Dendritic cell treated with granulocyte-macrophage colony-stimulating factor and Interleukin-4, amounts not matched to agents 40 ng/mL and 50 ng/mL, for 4 days (primary cell): ENCODE data around the gene PRSS2.

Source experiments
- H3K27ac Mint-ChIP-seq: one replicate; pipeline ENCODE4 v1.8.0; 2022; ENCODE audit warnings: mild to moderate bottlenecking, mixed read lengths
- H3K27me3 Mint-ChIP-seq: one replicate; pipeline ENCODE4 v1.8.0; 2022; ENCODE audit warnings: mild to moderate bottlenecking, mixed read lengths
- H3K36me3 Mint-ChIP-seq: one replicate; pipeline ENCODE4 v1.8.0; 2022; ENCODE audit warnings: low read depth, mixed read lengths
- H3K4me1 Mint-ChIP-seq: one replicate; pipeline ENCODE4 v1.8.0; 2022; ENCODE audit warnings: low read depth, mixed read lengths
- H3K4me3 Mint-ChIP-seq: one replicate; pipeline ENCODE4 v1.8.0; 2022; ENCODE audit warnings: mild to moderate bottlenecking, moderate library complexity, mixed read lengths
- H3K9me3 Mint-ChIP-seq: one replicate; pipeline ENCODE4 v1.8.0; 2022; ENCODE audit warnings: mixed read lengths
- intact Hi-C: fragments of 100-400 bp; cut with micrococcal nuclease; formaldehyde crosslinking; loops from one replicate; pipeline ENCODE4 v1.15.0; 2022

PRSS2 gene

DNA sequence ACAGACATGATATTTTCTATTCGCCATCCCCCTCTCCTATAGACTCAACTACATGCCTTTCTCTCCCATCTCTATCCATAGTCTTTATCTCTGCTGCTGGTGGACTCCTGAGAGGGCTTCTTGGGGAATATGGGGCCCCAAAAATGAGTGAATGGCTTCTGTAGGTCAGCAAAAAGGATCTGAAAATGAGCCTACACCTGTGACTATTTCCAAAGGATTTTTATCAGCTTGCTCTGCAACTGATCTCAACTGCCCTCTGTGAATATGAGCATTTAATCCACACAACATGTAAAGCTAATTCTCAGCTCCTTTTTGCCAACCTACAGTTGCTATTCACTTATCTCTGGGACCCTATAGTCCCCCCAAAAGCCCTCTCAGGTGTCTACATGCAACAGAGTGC is 36.2 kb downstream of the PRSS2 start:
- H3K4me3 Mint-ChIP-seq: no peak overlapping the region

DNA sequence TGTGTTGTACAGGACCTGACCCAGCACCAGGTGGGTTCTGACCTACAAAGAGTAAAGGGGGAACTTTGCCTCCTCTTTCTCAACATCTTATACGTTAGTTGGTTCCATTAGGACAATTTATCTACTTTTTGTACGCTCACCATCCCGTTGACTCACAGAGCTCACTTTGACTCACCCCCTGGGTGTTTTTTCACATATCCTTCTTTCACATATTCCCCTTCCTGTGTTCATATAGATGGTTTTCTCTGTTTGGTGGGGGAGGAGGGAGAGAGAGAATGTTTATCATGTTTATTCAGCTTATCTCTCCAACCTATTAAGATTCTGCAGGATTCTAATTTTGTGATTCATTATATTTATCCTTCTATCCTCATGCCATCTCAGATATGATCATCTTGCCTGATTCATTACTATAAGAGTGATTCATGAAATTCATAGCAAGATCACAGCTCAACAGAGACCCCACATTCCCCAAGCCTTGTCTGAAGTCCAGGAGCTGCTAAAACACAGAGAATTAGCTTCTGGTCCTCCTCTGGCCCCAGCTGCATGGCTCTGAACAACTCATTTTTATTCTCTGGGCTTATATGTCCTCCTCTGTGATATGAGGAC is 37.2 kb downstream of the PRSS2 start:
- Mint-ChIP-seq H3K4me1 (no peaks in the 10 kb centered on the region), H3K27me3 (peaks cover 32% of the 10 kb centered on the region), H3K27ac (no peak overlapping the region), H3K9me3 (no peaks in the 10 kb centered on the region), H3K4me3 (no peak overlapping the region), H3K36me3 (no peaks in the 10 kb centered on the region)
- intact Hi-C loops: no loop called here

More for the DNA sequence above, 36.2 kb downstream of the PRSS2 start:
- Mint-ChIP-seq H3K27me3 (peaks cover 29% of the 10 kb centered on the region), H3K9me3 (no peaks in the 10 kb centered on the region), H3K36me3 (no peaks in the 10 kb centered on the region), H3K27ac (no peak overlapping the region), H3K4me1 (no peaks in the 10 kb centered on the region)
- intact Hi-C loops: no loop called here

DNA sequence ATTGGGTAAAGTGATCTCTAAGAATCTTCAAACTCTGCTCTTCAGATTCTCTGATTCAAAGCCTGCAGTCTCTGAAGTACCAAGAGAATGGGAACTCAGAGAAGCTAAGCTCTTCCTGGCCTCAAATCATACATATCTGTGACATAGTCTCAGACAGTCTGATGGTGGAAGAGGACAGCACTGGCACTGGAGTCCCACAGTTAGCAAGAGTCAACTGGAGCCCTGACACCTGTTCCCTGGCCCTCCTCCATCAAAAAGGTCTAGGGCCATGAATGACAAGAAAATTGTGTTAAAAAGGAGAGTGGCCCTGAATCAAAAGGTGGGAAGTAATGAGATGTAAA is 37.7 kb downstream of the PRSS2 start:
- Mint-ChIP-seq H3K27me3 (peaks cover 31% of the 10 kb centered on the region), H3K36me3 (no peaks in the 10 kb centered on the region), H3K9me3 (no peaks in the 10 kb centered on the region), H3K27ac (no peak overlapping the region), H3K4me3 (no peak overlapping the region), H3K4me1 (no peaks in the 10 kb centered on the region)
- intact Hi-C loops: no loop called here

DNA sequence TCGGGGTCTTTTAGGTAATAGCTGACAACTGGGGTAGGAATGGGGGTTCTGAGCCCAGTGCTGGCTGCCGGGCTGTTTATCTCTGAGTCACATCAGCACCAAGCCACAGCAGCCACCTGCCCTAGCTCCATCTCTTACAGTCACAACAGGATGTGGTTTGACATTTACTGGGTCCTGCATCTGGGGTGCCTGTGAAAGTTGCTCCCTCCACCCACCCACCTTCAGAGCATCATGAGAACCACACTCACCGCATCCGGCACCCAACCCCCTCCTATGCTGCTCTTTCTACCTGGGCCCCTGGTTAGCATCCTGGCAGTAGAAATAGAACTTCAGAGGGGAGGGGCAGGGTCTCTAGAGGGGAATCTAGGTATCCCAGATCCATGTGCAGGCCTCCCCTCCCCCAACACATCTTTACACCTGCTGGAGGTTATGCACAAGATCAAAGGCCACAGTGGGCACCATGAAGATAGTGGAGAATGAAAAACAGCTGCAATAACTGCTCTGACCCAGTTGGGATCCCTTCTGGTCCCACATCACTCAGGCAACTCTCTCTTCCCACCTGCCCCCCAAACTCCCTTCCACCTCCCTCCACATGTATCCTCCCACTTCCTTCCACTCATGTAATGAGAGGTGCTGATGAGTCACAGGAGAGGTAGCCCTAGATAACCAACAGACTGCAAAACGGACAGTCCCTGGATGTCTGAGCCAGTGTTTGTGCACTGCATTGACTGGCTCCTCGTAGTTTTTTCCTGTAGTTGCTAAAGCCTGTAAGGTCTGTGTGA is 38.2 kb downstream of the PRSS2 start:
- H3K27me3 Mint-ChIP-seq: peaks cover 31% of the 10 kb centered on the region
- no peak overlapping the region for H3K4me3 Mint-ChIP-seq
- intact Hi-C loops: no loop called here
- no peaks in the 10 kb centered on the region for H3K9me3 Mint-ChIP-seq
- no peaks in the 10 kb centered on the region for H3K4me1 Mint-ChIP-seq
- H3K36me3 Mint-ChIP-seq: no peaks in the 10 kb centered on the region
- no peak overlapping the region for H3K27ac Mint-ChIP-seq

DNA sequence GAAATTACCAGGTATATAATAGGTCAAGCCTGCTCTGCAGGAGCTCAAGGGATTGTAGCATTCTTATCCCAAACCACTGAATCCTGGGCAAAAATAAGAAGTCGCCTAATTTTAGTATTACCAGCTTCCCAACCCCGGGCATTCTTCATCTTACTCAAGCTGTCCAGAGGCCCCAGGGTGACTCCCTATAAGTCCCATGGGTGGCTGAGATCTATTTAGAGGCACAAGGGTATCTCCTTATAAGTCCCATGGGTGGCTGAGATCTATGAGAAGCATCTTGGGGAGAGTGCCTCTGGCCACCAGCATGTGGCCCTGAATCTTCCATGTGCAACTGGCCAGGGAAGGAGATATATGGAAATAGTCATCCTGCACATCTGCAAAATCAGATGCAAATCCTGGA is 38.9 kb downstream of the PRSS2 start:
- Mint-ChIP-seq H3K36me3 (no peaks in the 10 kb centered on the region), H3K4me1 (no peaks in the 10 kb centered on the region), H3K27ac (no peak overlapping the region), H3K9me3 (no peaks in the 10 kb centered on the region), H3K4me3 (no peak overlapping the region), H3K27me3 (peaks cover 29% of the 10 kb centered on the region)
- intact Hi-C loops: loop anchor here (5.0 to 10.0 kb wide), 2 partner anchors 157 to 275 kb away; no protein-coding TSS in a partner anchor

DNA sequence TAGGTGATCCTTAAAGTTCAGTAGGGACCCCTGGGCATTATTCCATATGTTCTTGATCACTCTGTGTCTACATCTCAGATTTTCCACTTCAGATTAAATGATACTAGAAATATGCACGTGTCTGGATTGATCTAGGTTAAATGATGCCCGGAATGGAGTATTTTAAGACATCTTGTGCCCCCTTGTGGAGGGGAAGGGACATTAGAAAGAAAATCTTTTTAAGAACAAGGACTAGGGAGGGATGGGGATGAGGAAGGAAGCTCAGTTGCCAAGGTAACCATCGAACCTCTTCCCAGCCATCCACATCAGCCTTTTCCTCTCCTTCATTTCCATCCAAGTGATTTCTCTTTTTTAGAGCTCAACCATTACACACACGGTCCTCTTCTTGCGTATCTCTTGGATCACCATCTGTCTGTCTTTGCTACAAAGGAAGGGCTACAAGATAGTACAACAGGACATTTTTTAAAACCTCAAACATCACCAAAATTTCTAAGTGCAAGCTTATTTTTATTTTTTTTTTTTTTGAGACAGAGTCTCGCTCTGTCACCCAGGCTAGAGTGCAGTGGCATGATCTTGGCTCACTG is 40.5 kb downstream of the PRSS2 start:
- Mint-ChIP-seq H3K4me3 (no peak overlapping the region), H3K4me1 (no peaks in the 10 kb centered on the region), H3K27ac (no peak overlapping the region), H3K36me3 (no peaks in the 10 kb centered on the region), H3K9me3 (no peaks in the 10 kb centered on the region), H3K27me3 (peaks cover 31% of the 10 kb centered on the region)
- intact Hi-C loops: loop anchor here (1.0 to 10.0 kb wide), 3 partner anchors 159 to 276 kb away; no protein-coding TSS in a partner anchor

DNA sequence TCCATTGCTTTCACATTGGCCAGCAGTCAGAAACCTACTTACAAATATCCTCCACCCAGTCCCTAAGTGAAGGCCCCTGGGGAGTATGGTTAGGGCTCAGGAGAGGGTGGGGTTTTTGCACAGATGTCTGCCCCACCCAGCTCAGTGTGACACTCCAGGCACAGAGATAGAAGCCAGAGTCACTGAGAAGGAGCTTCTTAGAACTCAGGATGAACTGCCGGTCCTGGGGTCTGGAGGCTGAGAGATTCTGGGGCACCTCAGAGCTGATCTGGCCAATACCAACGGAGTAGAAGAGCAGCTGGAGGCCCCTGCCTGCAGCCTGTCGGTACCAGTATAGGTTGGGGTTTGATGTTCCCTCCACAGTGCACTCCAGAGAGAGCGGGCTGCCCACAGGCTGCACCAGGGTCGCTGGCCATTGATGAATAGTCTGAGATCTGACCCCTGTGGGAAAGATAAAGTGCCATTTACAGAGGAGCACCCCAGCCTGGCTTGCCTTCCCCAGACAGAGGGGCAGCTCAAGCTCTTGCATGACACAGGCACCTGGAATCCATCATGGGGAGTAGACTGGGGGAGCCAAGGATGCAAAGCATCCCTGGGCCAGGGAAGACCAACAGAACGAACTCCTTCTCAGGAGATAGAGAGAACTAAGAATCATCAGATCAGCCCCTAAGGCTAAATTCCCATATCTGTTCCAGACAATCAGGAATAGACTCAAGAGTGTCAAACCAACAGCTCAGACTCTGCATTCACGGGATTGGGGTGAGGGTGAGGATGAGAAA is 41.9 kb downstream of the PRSS2 start:
- intact Hi-C loops: loop anchor here (5.0 to 10.0 kb wide), 2 partner anchors 160 to 278 kb away; no protein-coding TSS in a partner anchor
- no peaks in the 10 kb centered on the region for H3K36me3 Mint-ChIP-seq
- no peak overlapping the region for H3K4me3 Mint-ChIP-seq
- no peak overlapping the region for H3K27ac Mint-ChIP-seq
- H3K4me1 Mint-ChIP-seq: no peaks in the 10 kb centered on the region
- H3K9me3 Mint-ChIP-seq: no peaks in the 10 kb centered on the region
- peaks cover 28% of the 10 kb centered on the region for H3K27me3 Mint-ChIP-seq

DNA sequence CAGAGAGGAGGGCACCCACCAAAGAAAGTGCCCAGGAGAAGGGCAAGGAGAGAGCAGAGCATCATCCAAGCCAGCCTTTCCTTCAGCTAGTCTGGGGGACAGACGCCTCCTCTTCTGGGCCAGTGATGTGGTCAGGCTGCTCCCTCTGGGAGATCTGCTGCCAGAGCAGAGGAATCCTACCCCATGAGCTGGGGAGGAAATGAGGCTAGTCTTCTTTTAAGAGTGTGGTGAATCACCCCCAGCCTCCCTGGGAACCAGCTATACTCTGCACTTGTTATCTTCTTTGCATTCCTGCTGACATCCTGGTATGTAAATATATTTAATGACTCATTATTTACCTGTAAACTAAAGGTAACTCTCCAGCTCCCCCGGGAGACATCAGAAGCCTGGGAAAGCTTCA is 42.5 kb downstream of the PRSS2 start:
- H3K9me3 Mint-ChIP-seq: no peaks in the 10 kb centered on the region
- intact Hi-C loops: loop anchor here (5.0 to 10.0 kb wide), 2 partner anchors 161 to 278 kb away; no protein-coding TSS in a partner anchor
- no peak overlapping the region for H3K4me3 Mint-ChIP-seq
- H3K4me1 Mint-ChIP-seq: no peaks in the 10 kb centered on the region
- no peak overlapping the region for H3K27ac Mint-ChIP-seq
- no peaks in the 10 kb centered on the region for H3K36me3 Mint-ChIP-seq
- peaks cover 23% of the 10 kb centered on the region for H3K27me3 Mint-ChIP-seq

DNA sequence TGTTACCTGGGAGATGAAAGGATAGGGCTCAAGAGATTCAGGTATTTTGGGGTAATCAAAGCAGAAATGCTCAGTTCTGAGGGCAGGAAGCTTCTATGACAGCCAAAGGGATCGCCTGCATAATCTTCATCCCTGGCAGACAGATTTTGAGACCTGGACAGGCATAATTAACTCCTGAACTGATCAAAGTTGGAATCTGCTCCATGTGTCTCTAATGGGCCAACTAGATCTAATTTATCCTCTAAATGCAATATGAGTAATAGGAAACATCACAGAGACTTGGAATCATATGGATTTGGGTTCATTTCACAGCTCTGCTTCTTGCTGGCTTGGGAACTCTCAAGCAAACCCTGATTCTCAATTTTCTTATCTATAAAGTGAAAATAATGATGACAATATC is 42.9 kb downstream of the PRSS2 start:
- H3K4me3 Mint-ChIP-seq: no peak overlapping the region
- H3K9me3 Mint-ChIP-seq: no peaks in the 10 kb centered on the region
- intact Hi-C loops: loop anchor here (5.0 to 10.0 kb wide), 2 partner anchors 161 to 279 kb away; no protein-coding TSS in a partner anchor
- H3K36me3 Mint-ChIP-seq: no peaks in the 10 kb centered on the region
- no peaks in the 10 kb centered on the region for H3K4me1 Mint-ChIP-seq
- H3K27me3 Mint-ChIP-seq: peaks cover 19% of the 10 kb centered on the region
- H3K27ac Mint-ChIP-seq: no peak overlapping the region

DNA sequence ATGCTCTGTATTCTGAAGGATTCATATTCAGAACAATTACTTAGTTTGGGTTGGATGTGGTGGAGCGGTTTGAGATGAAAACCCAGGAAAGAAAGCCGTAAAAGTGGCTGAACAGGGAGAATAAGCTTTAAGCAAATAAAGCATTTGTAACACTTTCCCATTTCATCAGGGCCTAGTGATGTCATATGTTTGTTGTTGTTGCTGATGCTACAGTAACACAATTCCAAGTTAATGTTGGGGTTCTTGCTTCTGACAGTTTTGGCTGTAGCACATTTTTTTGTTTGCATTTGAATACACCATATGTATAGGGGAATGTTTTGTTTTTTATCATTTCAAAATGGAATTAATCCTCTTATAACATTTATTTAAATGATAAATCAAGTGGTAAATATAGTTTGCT is 43.7 kb downstream of the PRSS2 start:
- Mint-ChIP-seq H3K27ac (no peak overlapping the region), H3K4me3 (no peak overlapping the region), H3K36me3 (no peaks in the 10 kb centered on the region), H3K9me3 (no peaks in the 10 kb centered on the region), H3K27me3 (peaks cover 12% of the 10 kb centered on the region), H3K4me1 (no peaks in the 10 kb centered on the region)
- intact Hi-C loops: loop anchor here (5.0 to 10.0 kb wide), 2 partner anchors 162 to 280 kb away; no protein-coding TSS in a partner anchor

DNA sequence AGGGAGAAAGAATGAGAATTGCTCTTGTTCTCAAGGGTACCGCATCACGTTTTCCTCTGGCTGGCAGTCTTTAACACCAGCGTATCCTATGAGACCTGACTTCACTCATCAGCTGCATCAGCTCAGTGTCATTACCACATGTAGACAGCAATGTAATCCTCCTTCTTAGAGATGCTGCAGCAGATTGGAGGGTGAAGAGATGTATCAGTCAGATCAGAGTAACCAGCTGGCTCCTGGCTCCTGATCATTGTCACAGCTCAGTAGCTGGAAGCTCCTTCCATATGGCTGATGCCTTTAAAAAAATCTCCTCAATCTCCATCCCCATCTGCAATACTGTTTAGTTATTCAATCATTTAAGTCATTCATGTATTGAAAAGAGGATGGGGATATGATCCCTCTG is 44.4 kb downstream of the PRSS2 start:
- peaks cover 10% of the 10 kb centered on the region for H3K27me3 Mint-ChIP-seq
- no peaks in the 10 kb centered on the region for H3K9me3 Mint-ChIP-seq
- intact Hi-C loops: loop anchor here (10.0 kb wide), 1 partner anchor 280 kb away; no protein-coding TSS in a partner anchor
- no peak overlapping the region for H3K4me3 Mint-ChIP-seq
- H3K4me1 Mint-ChIP-seq: no peaks in the 10 kb centered on the region
- no peaks in the 10 kb centered on the region for H3K36me3 Mint-ChIP-seq
- no peak overlapping the region for H3K27ac Mint-ChIP-seq

DNA sequence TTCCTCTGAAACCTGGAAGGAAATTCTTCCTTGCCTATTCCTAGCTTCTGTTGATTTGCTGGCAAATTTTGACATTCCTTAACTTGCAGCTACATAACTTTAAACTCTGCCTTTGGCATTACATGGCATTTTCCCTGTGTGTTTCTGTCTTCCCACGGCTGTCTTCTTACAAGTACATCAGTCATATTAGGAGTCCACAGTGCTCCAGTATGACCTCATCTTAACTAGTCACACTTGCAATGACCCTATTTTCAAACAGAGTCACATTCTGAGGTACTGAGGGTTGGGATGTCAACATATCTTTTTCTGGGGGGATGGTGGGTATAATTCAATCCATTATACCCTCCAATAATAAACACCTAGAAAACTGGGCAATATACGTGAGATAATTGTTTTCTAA is 46.7 kb downstream of the PRSS2 start:
- Mint-ChIP-seq H3K27ac (no peak overlapping the region), H3K27me3 (peaks cover 10% of the 10 kb centered on the region), H3K4me1 (no peaks in the 10 kb centered on the region), H3K9me3 (no peaks in the 10 kb centered on the region), H3K4me3 (no peak overlapping the region), H3K36me3 (no peaks in the 10 kb centered on the region)
- intact Hi-C loops: loop anchor here (10.0 kb wide), 1 partner anchor 283 kb away; no protein-coding TSS in a partner anchor

DNA sequence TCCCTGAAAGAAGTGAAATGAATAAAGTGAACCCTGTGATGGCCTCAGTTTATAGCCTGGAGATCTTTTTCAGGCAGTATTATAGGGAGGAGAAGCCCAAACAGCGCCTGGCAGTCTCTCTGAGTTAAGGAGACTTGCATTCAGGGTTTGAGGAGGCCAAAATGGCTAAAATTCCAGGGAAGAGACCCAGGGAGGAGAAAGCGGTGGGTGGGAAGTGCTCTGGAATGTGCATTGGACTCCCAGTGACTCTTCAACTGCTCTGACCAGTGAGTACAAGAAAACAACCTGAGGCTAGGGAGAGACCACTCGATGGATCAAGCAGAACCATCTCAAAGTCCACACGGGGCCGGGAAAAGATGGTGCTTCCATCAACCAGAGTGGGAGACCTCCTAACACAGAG is 48.8 kb downstream of the PRSS2 start:
- intact Hi-C loops: loop anchor here (10.0 kb wide), 1 partner anchor 285 kb away; no protein-coding TSS in a partner anchor
- Mint-ChIP-seq H3K9me3 (no peaks in the 10 kb centered on the region), H3K4me3 (no peak overlapping the region), H3K4me1 (no peaks in the 10 kb centered on the region), H3K36me3 (no peaks in the 10 kb centered on the region), H3K27me3 (peaks cover 7% of the 10 kb centered on the region), H3K27ac (no peak overlapping the region)
